ENCODE measurements around the gene RPS27A. TPM values are rescaled to one million over a fixed set of nuclear protein-coding genes. Genes with fewer than 3 reads are reported as not detected.
A peak's percentile ranks its signal among the peaks of the same experiment; 100 is the strongest.

RPS27A gene
- total and polyA plus RNA-seq, 9 of the 15 experiments (the other 6 are each of a cell fraction or from before 2014, with no cell fraction given) = 1,383 to 3,282 (median 2,242) TPM

DNA sequence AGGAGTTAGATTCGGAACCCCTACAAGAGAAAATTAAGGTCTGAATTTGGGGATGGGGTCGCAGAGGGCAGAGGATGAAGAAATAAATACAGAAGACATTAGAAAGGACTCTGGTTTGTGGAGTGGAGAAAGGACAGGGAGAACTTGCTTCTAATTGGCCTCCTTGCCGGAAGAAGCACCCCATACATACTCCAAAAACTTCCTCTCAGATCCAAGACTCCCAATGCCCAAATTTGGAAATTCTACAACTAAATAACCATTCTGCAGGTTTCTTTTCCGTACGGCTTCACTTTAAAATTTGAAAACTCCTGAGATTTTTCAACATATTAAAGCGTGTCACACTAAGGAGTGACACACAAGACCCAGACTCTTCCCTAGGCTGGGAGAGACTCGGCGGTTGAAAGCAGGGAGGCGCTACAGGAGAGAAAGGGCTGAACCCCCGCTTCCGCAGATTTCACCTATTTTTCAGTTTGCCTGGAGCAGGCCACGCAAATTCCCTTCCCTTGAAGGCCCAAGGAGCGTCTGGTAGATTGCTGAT, 873 bp upstream of the RPS27A start (continued):
- TF ChIP-seq, protein P1, sequence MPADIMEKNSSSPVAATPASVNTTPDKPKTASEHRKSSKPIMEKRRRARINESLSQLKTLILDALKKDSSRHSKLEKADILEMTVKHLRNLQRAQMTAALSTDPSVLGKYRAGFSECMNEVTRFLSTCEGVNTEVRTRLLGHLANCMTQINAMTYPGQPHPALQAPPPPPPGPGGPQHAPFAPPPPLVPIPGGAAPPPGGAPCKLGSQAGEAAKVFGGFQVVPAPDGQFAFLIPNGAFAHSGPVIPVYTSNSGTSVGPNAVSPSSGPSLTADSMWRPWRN (IDR thresholded peaks at IDR 0.05; ENCODE audit: low read depth) = no peak
- TF ChIP-seq ERF (CRISPR knock-in tag; IDR thresholded peaks at IDR 0.05) = no peak
- no peak for TF ChIP-seq NCOR1 (IDR thresholded peaks at IDR 0.05)
- TF ChIP-seq PREB (CRISPR knock-in tag; IDR thresholded peaks at IDR 0.05) = 0 out of 2 replicates have a peak, but pooled peaks have one; percentile 47
- TF ChIP-seq, protein P2, sequence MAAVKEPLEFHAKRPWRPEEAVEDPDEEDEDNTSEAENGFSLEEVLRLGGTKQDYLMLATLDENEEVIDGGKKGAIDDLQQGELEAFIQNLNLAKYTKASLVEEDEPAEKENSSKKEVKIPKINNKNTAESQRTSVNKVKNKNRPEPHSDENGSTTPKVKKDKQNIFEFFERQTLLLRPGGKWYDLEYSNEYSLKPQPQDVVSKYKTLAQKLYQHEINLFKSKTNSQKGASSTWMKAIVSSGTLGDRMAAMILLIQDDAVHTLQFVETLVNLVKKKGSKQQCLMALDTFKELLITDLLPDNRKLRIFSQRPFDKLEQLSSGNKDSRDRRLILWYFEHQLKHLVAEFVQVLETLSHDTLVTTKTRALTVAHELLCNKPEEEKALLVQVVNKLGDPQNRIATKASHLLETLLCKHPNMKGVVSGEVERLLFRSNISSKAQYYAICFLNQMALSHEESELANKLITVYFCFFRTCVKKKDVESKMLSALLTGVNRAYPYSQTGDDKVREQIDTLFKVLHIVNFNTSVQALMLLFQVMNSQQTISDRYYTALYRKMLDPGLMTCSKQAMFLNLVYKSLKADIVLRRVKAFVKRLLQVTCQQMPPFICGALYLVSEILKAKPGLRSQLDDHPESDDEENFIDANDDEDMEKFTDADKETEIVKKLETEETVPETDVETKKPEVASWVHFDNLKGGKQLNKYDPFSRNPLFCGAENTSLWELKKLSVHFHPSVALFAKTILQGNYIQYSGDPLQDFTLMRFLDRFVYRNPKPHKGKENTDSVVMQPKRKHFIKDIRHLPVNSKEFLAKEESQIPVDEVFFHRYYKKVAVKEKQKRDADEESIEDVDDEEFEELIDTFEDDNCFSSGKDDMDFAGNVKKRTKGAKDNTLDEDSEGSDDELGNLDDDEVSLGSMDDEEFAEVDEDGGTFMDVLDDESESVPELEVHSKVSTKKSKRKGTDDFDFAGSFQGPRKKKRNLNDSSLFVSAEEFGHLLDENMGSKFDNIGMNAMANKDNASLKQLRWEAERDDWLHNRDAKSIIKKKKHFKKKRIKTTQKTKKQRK (IDR thresholded peaks at IDR 0.05; ENCODE audit: borderline replicate concordance, low read depth, low read length) = no peak
- no peak for TF ChIP-seq ZZZ3 (IDR thresholded peaks at IDR 0.05)
- TF ChIP-seq C11orf30 (IDR thresholded peaks at IDR 0.05; ENCODE audit: low read depth) = no peak
